KMS-11 (cell line): ENCODE data around the gene TMEM183A.

Experiments used
- H2AFZ ChIP-seq: fragments of 200-600 bp; sonication (generic); 2 replicates; pipeline ENCODE4 v1.6.1; 2016; ENCODE audit warnings: antibody characterized with exemption, mixed run types, low read depth
- H3K27ac ChIP-seq: fragments of 200-600 bp; sonication (generic); 2 replicates; pipeline ENCODE4 v1.6.1; 2016; ENCODE audit warnings: mild to moderate bottlenecking, mixed run types
- H3K27me3 ChIP-seq: fragments of 200-600 bp; sonication (generic); 2 replicates; pipeline ENCODE4 v1.6.1; 2017; ENCODE audit warnings: mild to moderate bottlenecking, low read depth, mixed run types, moderate library complexity; ENCODE audit not compliant: insufficient read depth
- H3K36me3 ChIP-seq: fragments of 200-600 bp; sonication (generic); 2 replicates; pipeline ENCODE4 v1.6.1; 2017; ENCODE audit warnings: mild to moderate bottlenecking, mixed run types; ENCODE audit not compliant: insufficient read depth
- H3K4me1 ChIP-seq: fragments of 200-600 bp; sonication (generic); 2 replicates; pipeline ENCODE4 v1.6.1; 2016; ENCODE audit warnings: mild to moderate bottlenecking, low read depth, mixed run types; ENCODE audit not compliant: poor library complexity, severe bottlenecking
- H3K4me2 ChIP-seq: fragments of 200-600 bp; sonication (generic); 2 replicates; pipeline ENCODE4 v1.7.0; 2016; ENCODE audit warnings: mild to moderate bottlenecking, mixed run types
- H3K4me3 ChIP-seq: fragments of 200-600 bp; sonication (generic); IDR thresholded peaks from 2 replicates; pipeline ENCODE4 v1.6.1; 2017; ENCODE audit warnings: low read depth, low read length, mixed read lengths; ENCODE audit not compliant: insufficient read depth
- H3K79me2 ChIP-seq: fragments of 200-600 bp; sonication (generic); 2 replicates; pipeline ENCODE4 v1.6.1; 2016; ENCODE audit warnings: low read depth, mixed run types; ENCODE audit not compliant: insufficient read depth
- H3K9ac ChIP-seq: fragments of 200-600 bp; sonication (generic); 2 replicates; pipeline ENCODE4 v1.6.1; 2016; ENCODE audit warnings: mild to moderate bottlenecking, mixed run types
- H4K20me1 ChIP-seq: fragments of 200-600 bp; sonication (generic); 2 replicates; pipeline ENCODE4 v1.6.1; 2016; ENCODE audit warnings: mild to moderate bottlenecking, mixed run types; ENCODE audit not compliant: insufficient read depth
- CTCF ChIP-seq: fragments of 200-600 bp; sonication (generic); conservative IDR thresholded peaks from 2 replicates; pipeline ENCODE4 v1.6.1; 2017; ENCODE audit warnings: low read depth, mild to moderate bottlenecking, antibody characterized with exemption, low read length, moderate library complexity, mixed read lengths

The TMEM183A gene

DNA sequence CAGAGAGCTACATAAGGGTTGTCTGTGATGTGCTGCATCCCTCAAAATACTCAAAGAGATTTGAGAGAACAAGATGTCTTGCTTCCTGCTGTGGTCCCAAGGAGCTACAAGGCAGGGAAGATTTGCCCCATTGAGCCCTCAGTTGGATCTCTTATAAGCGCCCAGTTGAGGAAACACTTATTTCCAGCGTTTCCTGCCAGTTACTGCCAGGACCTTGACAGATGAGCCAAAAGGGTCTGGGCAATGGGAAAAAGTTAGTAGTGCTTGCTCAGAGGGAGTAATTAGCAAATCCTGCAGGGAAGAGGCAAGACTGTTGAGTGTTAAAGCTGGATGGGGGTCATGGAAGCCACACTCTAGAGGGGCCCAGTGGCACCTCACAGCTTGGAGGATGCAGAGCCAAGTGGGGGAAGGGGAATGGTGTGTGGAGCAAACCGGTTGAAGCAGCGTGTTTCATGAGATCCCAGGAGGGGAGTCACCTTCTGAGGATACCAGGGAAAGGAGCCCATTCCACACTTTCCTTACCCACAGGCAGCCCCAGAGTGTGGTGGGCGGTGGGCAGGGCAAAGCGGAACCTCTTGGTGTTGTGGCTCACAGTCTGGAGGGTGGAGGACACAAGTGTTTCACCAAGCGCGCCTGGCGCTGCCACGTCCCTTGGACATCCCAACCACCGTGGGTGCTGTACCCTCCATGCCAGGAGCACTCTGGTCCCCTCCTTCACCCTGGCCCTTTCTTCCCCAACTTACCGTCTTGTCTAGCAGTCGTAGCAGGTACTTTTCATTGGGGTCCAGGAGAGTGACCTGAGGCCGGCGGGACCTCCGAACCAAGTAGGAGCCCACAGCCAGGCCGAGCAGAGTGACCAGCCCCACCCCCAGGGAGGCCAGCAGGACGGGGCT, 40.9 kb upstream of the TMEM183A start:
- peak overlapping the region; percentile 81 for H3K9ac ChIP-seq

DNA sequence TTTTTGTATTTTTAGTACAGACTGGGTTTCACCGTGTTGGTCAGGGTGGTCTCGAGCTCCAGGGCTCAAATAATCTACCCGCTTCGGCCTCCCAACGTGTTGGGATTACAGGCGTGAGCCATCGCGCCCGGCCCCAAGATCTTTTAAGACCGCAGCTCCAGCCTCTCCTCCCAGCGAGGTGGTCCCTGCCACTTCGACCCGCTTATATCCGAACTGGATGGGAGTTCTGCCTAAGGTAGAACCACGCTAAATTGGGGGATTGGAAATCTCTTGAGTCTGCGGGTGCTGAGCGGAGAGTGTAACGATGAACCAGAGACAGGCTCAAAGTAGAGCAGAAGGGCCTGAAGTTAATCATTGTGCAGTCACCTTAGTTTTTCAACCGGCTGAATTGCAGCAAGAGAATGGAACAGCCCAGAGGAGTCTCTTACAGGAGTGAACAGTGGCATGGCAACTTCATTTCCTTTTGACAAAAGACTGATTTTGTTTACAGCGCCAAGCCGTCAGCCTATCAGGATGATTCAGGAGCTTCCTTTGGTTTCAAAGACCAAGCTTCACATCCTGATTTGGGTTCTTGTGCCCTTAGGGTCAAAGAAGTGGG, 39.4 kb upstream of the TMEM183A start:
- H3K4me1 ChIP-seq: peaks cover 51% of the 10 kb centered on the region
- no peak overlapping the region for H3K27ac ChIP-seq
- H2AFZ ChIP-seq: peak overlapping the region; percentile 96
- H3K4me2 ChIP-seq: peak overlapping the region; percentile 97
- no peak overlapping the region; the same call in 1 of the 2 replicates for H3K9ac ChIP-seq
- H3K79me2 ChIP-seq: 0 out of 2 replicates have a peak, but pooled peaks cover 14% of the 10 kb centered on the region
- H3K36me3 ChIP-seq: no peaks in the 10 kb centered on the region
- H4K20me1 ChIP-seq: no peaks in the 10 kb centered on the region
- H3K4me3 ChIP-seq: peak overlapping the region; percentile 5
- TF ChIP-seq CTCF: 0 out of 2 replicates have a peak, but pooled peaks have one; percentile 11
- H3K27me3 ChIP-seq: no peaks in the 10 kb centered on the region

More for the DNA sequence above, 40.9 kb upstream of the TMEM183A start:
- H2AFZ ChIP-seq: peak overlapping the region; percentile 91
- H3K27ac ChIP-seq: peak overlapping the region; percentile 36
- 0 out of 2 replicates have a peak, but pooled peaks cover 14% of the 10 kb centered on the region for H3K79me2 ChIP-seq
- H3K4me3 ChIP-seq: peak overlapping the region; percentile 90
- H3K4me1 ChIP-seq: peaks cover 51% of the 10 kb centered on the region
- no peak for TF ChIP-seq CTCF
- H3K36me3 ChIP-seq: no peaks in the 10 kb centered on the region
- H3K27me3 ChIP-seq: no peaks in the 10 kb centered on the region
- no peaks in the 10 kb centered on the region for H4K20me1 ChIP-seq
- H3K4me2 ChIP-seq: peak overlapping the region; percentile 92

DNA sequence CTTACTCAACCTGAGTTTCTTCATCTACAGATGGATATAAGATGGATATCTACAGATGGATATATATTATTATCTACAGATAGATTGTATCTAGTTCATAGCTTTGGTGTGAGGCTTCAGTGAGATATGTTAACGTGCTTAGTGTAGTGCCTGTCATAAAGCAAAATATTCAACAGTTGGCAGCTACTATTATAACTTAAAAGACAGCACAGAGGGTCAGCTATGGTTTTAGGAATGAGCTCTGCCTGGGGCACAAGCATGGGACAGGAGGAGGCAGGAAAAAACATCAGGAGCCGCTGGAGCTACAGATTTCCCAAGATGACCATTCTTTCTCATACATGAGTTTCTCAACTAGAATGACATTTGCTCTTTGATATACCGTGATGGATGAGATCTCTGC, 38.8 kb upstream of the TMEM183A start:
- Histone ChIP-seq H3K79me2 (0 out of 2 replicates have a peak, but pooled peaks cover 14% of the 10 kb centered on the region), H3K36me3 (no peaks in the 10 kb centered on the region), H3K4me3 (no peak overlapping the region), H4K20me1 (no peaks in the 10 kb centered on the region), H3K4me1 (peaks cover 50% of the 10 kb centered on the region), H3K4me2 (peak overlapping the region; percentile 97; the same call in 1 of the 2 replicates), H3K27me3 (no peaks in the 10 kb centered on the region), H3K27ac (no peak overlapping the region), H3K9ac (no peak overlapping the region), H2AFZ (peak overlapping the region; percentile 96; the same call in 1 of the 2 replicates)
- TF ChIP-seq CTCF: no peak

DNA sequence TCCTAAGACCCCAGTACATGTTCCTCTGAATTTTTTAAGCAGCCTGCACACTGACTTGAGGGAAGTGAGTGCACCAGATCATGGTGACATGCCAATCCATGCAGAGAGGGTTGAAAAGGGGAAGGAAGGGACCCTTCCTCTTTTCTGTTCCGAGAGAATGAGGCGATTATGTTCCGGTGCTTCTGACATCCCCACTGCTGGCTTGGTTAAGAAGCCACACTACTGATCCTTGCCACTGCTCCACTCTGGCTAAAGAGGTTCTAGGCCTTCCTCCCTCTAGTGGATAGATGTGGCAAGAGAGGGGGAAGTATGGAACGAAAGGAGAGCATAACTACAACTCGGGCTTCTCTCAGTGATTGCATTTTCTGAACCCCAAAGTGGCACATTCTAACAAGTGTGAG, 38.3 kb upstream of the TMEM183A start:
- Histone ChIP-seq H3K4me3 (no peak overlapping the region), H3K9ac (no peak overlapping the region), H3K27me3 (no peaks in the 10 kb centered on the region), H3K27ac (no peak overlapping the region), H2AFZ (peak overlapping the region; percentile 14; the same call in 1 of the 2 replicates), H3K4me2 (no peak overlapping the region; the same call in 1 of the 2 replicates), H3K79me2 (0 out of 2 replicates have a peak, but pooled peaks cover 14% of the 10 kb centered on the region), H4K20me1 (no peaks in the 10 kb centered on the region), H3K4me1 (peaks cover 45% of the 10 kb centered on the region), H3K36me3 (no peaks in the 10 kb centered on the region)
- peak; percentile 81 for TF ChIP-seq CTCF
